HG02840 (cell line): ENCODE data around the gene PDE6D.

Source experiments
- ATAC-seq: cut with Tn5 transposase; IDR thresholded peaks from one replicate; pipeline ENCODE4 v1.9.1; 2021; ENCODE audit warnings: mild to moderate bottlenecking, moderate library complexity, moderate number of reproducible peaks; ENCODE audit not compliant: unreplicated experiment, low FRiP score

PDE6D gene

GRCh38 chr2:231685349-231686191 is 95.5 kb downstream of the PDE6D start:
- no peak for ATAC-seq

- ATAC-seq = no peak
Measured at GRCh38 chr2:231684314-231685223, 96.5 kb downstream of the PDE6D start.

- no peak for ATAC-seq
Measured at GRCh38 chr2:231683292-231684235, 97.5 kb downstream of the PDE6D start.

GRCh38 chr2:231682603-231683291 is 98.3 kb downstream of the PDE6D start:
- ATAC-seq = no peak
